Measurements from ENCODE around the gene ACADS. TPM values are rescaled to one million over a fixed set of nuclear protein-coding genes. Genes with fewer than 3 reads are reported as not detected.

Gene ACADS
- total RNA-seq (2022; extraction: Qiagen RNA extraction; ENCODE audit: low read depth), result 8.2 to 12.9 TPM (median 10.9 TPM) in 5 replicates

GRCh38 chr12:120725659-120726509, at the start of gene ACADS:
Gene ACADS (plus strand): TSS chr12:120725826. CDS start chr12:120725886, 60 bp downstream.

DNA sequence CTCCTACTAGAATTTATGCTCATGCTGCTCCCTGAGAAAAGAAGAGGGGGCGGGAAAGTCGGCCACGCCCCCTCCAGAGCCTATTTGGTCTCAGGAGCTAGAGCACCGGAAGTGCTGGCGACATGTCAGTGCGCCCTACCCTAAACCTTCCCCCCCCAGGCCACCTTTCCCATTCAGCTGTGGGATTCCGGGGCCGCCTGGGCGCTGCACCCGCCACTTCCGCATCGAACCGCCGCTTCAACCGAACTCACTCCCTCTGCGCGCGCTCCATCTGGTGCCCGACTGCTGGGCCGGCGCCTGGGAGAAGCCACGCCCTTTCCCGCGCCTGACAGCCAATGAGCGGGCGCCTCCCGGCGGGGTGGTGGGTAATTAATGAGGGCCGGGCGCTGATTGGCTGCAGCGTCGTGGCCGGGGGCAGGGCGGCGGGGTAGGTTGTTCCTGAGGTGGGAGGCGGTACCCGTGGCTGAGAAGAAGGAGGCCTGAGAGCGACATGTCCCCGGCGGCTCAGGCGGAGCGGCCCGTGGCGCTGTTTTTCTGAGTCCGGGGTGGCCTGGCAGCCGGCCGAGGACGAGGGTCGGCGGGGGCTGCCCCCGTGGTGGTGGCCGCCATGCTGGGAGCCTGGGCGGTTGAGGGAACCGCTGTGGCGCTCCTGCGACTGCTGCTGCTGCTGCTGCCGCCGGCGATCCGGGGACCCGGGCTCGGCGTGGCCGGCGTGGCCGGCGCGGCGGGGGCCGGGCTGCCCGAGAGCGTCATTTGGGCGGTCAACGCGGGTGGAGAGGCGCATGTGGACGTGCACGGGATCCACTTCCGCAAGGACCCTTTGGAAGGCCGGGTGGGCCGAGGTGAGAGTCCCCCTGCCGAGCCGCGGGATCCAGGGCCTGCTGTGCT, 38.7 kb upstream of the ACADS start, which contains the start of gene MLEC:
Gene MLEC, plus strand, starts transcription at position 460 of the 888 bp plus-strand sequence. Its CDS starts 148 bp downstream, at position 608.

GRCh38 chr12:120710031-120710804, 15.4 kb upstream of the ACADS start, which contains the start of gene UNC119B:
Gene UNC119B (plus strand): TSS chr12:120710458. CDS start chr12:120710475, 17 bp downstream.

Other genes starting within 250 kb of the ACADS start
- 587 to 709 TPM (median 639 TPM) in 5 replicates for gene DYNLL1, start 229.7 kb upstream of the ACADS start, total RNA-seq (2022; extraction: Qiagen RNA extraction; ENCODE audit: low read depth)
- 26.4 to 31.3 TPM (median 27.1 TPM) in 5 replicates for gene COQ5, start 196.7 kb upstream of the ACADS start, total RNA-seq (2022; extraction: Qiagen RNA extraction; ENCODE audit: low read depth)
- gene RNF10, start 191.5 kb upstream of the ACADS start, total RNA-seq (2022; extraction: Qiagen RNA extraction; ENCODE audit: low read depth), result 101 to 111 TPM (median 104 TPM) in 5 replicates
- 49.2 to 60.3 TPM (median 54.4 TPM) in 5 replicates for gene POP5, start 144.4 kb upstream of the ACADS start, total RNA-seq (2022; extraction: Qiagen RNA extraction; ENCODE audit: low read depth)
- 0.15 to 0.23 TPM (median 0.21 TPM) in 3 of 5 replicates, not detected in the others for gene CABP1, start 85.2 kb upstream of the ACADS start, total RNA-seq (2022; extraction: Qiagen RNA extraction; ENCODE audit: low read depth)
- 70.0 to 100 TPM (median 96.2 TPM) in 5 replicates for gene MLEC, start 38.7 kb upstream of the ACADS start, total RNA-seq (2022; extraction: Qiagen RNA extraction; ENCODE audit: low read depth)
- 21.9 to 30.7 TPM (median 26.6 TPM) in 5 replicates for gene UNC119B, start 15.4 kb upstream of the ACADS start, total RNA-seq (2022; extraction: Qiagen RNA extraction; ENCODE audit: low read depth)
- gene SPPL3, start 178.5 kb downstream of the ACADS start, total RNA-seq (2022; extraction: Qiagen RNA extraction; ENCODE audit: low read depth), result 34.8 to 53.5 TPM (median 48.4 TPM) in 5 replicates